Umbilical cord (tissue), 2 donors: ENCODE data around the gene CHRM4. TPM values are rescaled to one million over a fixed set of nuclear protein-coding genes. Genes with fewer than 3 reads are reported as not detected.

ENCODE experiments used
- DNase-seq: peaks from one replicate; pipeline ENCODE4 v3.0.0-alpha.2; 2015; ENCODE audit warnings: low spot score
- total RNA-seq: library from RNA; depleted of rRNA; stranded (reverse); fragments of >200 nt; gene quantifications from one replicate; pipeline ENCODE4 v1.2.3, GENCODE V29; 2014; ENCODE audit warnings: low replicate concordance; ENCODE audit not compliant: insufficient read depth

The CHRM4 gene
- not detected for total RNA-seq

DNA sequence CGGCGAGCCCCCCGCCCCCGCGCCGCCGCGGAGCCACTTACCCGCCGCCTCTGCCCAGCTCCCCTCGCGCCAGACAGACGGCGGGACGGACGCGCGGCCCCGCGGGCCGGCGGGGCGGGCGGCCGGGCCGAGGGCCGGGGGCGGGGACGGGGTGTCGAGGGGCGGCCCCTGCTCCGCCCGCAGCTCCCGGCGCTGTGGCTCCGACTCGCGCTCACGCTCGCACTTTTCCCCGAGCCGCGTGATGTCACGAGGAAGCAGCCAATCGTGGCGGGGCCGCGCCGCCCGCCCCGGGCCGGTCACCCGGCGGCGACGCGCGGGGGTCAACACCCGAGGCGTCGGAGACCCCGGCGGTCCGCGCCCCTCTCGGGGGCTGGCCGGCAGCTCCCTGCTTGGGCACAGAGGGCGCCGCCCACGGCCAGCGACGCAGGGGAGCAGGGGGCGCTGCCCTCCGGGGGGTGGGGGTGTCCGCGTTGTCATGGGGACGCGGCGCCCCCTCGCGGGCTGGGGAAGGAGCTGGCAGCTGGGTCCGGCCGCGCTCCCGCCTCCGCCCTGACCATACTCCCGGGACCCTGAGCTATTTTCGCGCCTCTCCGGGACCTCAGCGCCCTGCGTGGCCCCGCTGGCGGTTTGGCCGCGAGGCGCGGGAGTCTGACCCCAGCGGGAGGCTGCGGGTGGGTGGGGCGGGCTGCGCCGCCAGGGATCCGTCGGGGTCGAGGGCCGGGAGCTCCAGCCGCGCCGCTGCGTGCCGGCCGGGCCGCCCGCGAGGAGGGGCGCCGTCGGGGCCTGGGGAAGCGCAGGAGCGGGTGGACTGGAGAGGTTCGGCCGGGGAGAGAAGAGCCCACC, at the start of gene CHRM4:
CHRM4 (minus strand) TSS at position 199 of the 843 bp plus-strand sequence. CDS start 5,219 bp downstream, outside the sequence.
- peak; percentile 40 for DNase-seq

DNA sequence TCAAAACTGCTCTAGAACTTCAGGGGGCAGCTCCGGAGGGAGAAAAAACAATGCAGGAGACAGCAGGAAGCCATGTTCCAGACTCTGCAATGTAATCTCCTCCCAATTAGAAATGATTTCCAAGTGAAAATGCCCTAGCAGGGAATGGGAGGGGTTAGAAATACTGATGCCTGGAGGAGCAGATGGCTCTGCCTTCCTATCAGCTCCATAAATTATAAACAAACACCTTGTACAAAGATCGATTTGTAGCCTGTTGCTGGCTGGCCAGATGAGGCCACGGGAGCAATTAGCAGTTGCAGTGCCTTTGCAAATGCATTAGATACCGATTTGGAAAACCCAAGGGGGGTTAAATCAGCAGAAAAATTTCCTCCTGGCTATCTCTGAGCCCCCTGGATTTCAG, 46.6 kb upstream of the CHRM4 start:
- no peak for DNase-seq

- no peak for DNase-seq
Measured at GRCh38 chr11:46437122-46437689, 45.6 kb upstream of the CHRM4 start.

DNA sequence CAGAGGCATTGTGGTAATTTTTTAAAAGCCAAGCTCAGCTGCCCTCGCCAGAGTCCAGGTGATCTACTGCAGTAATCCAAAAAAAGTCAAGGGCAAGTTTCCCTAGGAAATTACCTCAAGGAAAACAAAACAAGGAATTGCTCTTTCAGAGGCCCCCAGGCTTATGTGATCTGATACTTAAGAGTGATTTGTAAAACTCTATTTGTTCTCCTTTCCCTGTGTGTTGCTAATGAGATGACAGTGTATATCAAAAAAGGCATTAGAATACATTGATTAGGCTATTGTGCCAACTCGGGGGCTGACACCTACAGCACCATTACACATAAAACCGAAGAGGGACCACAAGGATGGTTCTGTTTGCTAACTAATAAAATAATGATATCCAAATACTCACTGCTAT, 44.5 kb upstream of the CHRM4 start:
- DNase-seq = no peak

- DNase-seq = no peak
Measured at GRCh38 chr11:46435679-46436078, 44.1 kb upstream of the CHRM4 start.

DNA sequence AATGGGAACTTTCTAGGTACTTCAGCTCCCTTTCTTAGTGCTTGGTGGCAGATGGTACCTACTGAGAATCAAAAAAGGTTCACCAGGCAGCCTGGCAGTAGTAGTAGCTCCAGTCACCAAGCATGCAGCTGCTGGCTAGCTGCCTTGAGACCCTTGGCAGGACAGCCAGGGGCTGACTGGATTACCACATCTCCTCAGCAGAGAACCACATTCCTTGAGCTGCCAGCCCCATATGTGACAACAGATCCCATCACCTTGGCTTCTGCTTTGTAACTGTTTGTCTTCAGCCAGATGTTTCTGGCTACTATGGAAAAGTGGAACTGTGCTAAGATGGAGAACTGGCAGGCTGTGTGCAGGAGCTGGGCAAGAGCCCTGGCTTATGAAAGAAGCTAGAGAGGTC, 39.6 kb upstream of the CHRM4 start:
- DNase-seq = no peak

GRCh38 chr11:46429717-46430116, 38.1 kb upstream of the CHRM4 start:
- no peak for DNase-seq

DNA sequence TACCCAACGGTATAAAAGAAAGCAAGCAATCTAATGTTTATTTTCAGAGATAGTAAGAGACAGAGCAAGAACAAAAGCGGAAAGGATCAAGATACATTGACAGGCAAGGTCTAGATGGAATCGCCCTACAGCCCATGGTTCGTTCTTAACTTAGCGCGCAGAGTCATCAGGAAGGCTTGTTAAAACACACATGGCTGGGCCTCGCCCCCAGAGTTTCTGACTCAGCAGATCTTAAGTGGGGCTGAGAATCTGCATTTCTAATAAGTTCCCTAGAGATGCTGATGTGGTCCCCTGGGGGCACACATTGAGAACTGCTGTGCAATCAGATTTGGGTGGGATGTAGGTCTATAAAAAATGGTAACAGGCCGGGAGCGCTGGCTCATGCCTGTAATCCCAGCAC, 35.8 kb upstream of the CHRM4 start:
- DNase-seq = no peak

- DNase-seq = no peak
Measured at GRCh38 chr11:46426233-46426991, 34.8 kb upstream of the CHRM4 start.

DNA sequence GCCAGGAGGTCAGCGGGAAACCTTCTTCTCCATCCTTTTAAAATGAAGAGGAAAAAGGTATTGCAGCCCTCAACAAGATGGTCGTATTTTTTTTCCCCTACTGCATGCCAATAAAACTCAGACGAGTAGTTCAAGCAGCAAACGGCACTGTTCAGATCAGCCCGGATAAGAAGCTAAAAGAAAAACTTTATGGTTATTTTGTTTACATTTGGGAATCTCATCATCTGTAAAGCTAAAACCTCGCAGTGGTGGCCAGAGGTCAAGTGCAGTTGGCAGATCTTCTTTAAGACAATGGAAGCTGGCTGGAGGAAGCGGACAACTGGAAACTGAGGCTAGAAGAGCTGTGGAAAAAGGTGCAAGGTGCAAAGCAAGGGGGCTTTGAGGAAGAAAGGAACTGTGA, 31.0 kb upstream of the CHRM4 start:
- no peak for DNase-seq

- DNase-seq = peak; percentile 59
Measured at GRCh38 chr11:46421257-46421880, 29.8 kb upstream of the CHRM4 start.

DNA sequence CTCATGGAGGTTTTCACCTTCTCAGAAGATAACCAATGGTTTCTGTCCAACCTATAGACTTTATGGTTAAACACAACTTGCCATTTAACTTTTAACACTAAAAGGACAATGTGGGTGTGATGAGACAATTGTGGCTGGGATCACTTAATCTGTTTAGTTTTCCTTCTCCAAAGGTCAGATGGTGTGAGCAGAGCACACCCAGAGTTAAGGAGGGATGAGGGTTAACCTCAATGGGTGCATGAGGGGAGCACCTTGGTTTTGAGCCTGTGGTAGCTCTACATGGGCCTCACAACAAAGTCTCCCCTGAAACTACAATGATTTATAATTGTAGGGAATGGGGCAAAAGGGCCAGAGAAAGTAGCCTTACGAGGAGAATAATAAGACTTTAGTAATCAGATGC, 28.9 kb upstream of the CHRM4 start:
- no peak for DNase-seq

- no peak for DNase-seq
Measured at GRCh38 chr11:46418751-46419150, 27.2 kb upstream of the CHRM4 start.

- DNase-seq = no peak
Measured at GRCh38 chr11:46417711-46418110, 26.1 kb upstream of the CHRM4 start.

GRCh38 chr11:46414879-46415278, 23.3 kb upstream of the CHRM4 start:
- DNase-seq = no peak

- DNase-seq = no peak
Measured at GRCh38 chr11:46414466-46414796, 22.9 kb upstream of the CHRM4 start.

GRCh38 chr11:46413760-46414465, 22.3 kb upstream of the CHRM4 start:
- no peak for DNase-seq

- no peak for DNase-seq
Measured at GRCh38 chr11:46410021-46410420, 18.4 kb upstream of the CHRM4 start.

- DNase-seq = no peak
Measured at GRCh38 chr11:46408407-46408986, 16.9 kb upstream of the CHRM4 start.

DNA sequence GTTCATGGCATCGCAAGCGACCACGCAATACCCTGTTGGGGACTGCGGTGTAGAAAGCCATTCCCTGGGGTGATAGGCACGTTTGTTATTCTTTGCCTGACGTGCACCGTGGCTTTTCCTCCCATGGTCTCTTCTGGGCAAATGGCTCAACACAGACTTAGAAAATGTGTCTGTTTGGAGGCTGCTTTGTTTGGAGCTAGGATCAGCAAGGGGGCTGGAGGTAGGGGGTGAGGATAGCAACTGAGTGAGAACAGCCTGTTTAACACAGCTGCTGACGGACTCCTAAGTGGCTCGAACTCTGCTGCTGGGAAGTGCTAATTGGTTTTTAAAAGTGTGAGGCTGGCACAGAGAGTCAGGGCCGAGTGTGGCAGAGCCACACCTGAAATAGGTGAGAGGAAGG, 16.1 kb upstream of the CHRM4 start:
- no peak for DNase-seq

DNA sequence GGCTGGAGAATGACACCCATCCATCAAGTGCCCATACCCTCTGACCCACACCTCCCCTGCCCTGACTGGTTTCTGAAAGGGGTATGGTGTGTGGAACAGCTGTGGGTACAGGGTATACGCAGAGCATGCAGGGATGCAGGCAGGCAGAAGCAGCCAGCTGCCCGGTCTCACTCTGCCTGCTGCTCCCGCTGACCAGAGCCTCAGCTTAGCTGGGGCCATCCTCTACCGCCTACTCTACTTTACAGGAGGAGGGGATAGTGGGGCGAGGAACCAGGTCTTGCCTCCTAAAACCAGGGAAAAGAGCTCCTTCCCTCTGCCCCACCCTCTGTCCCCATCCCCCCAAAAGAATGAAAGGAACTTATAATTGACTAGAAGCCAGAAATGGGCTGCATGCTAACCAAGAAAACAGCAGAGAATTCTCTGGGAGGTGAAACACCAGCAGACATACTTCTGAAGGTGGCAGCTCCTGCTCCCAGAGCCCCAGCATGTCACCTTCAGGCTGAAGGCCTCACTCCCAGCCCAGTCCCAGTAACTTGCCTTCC, 13.0 kb upstream of the CHRM4 start:
- DNase-seq = no peak
